Left lung (tissue), 10 donors: ENCODE measurements around the gene LONP1. TPM values are rescaled to one million over a fixed set of nuclear protein-coding genes. Genes with fewer than 3 reads are reported as not detected.

Source experiments
- ATAC-seq: fragments of 200-7000 bp; cut with Tn5 transposase; one replicate; pipeline ENCODE4 v1.9.1; 2020; ENCODE audit warnings: moderate library complexity
- DNase-seq, 4 donors: peaks; one replicate each; pipeline ENCODE4 v3.0.0-alpha.2; 2013 to 2020
- H3K27ac ChIP-seq, 2 donors: fragments of 200-600 bp; sonication (generic) in 1 of 2; one replicate each; pipeline versions ENCODE4 v1.5.0 to v1.8.0; 2020 to 2021
- H3K27me3 ChIP-seq, 2 donors: fragments of 200-600 bp; sonication (generic) in 1 of 2; one replicate each; pipeline versions ENCODE4 v1.5.0 to v1.8.0; 2020 to 2021
- H3K36me3 ChIP-seq, 2 donors: fragments of 200-600 bp; sonication (generic) in 1 of 2; one replicate each; pipeline versions ENCODE4 v1.5.0 to v1.8.0; 2020 to 2021
- H3K4me1 ChIP-seq, 2 donors: fragments of 200-600 bp; one replicate each; pipeline ENCODE4 v1.8.0; 2021
- H3K4me3 ChIP-seq, 2 donors: fragments of 200-600 bp; sonication (generic) in 1 of 2; one replicate each; pipeline versions ENCODE4 v1.5.0 to v1.8.0; 2020 to 2021; ENCODE audit warnings: mild to moderate bottlenecking in 1 of 2
- H3K9me3 ChIP-seq, 2 donors: fragments of 200-600 bp; sonication (generic) in 1 of 2; one replicate each; pipeline versions ENCODE4 v1.5.0 to v1.8.0; 2020 to 2021
- CTCF ChIP-seq, 2 donors: fragments of 200-600 bp; sonication (generic) in 1 of 2; IDR thresholded peaks; one replicate each; pipeline versions ENCODE4 v1.5.0 to v1.8.0; 2021; ENCODE audit warnings: antibody characterized with exemption in 2 of 2
- intact Hi-C, 2 donors: fragments of 100-400 bp; cut with DNase I; formaldehyde crosslinking; loops; one replicate each; pipeline versions ENCODE4 v1.11.2 to v1.14.2; 2022
- polyA plus RNA-seq, 6 donors: library from polyadenylated mRNA; unstranded; fragments of 120-200 nt; gene quantifications; one replicate each; pipeline ENCODE4 v1.2.1, GENCODE V29; 2013; ENCODE audit not compliant: insufficient read length in 6 of 6
- total RNA-seq, 2 donors: library from RNA; stranded (reverse); fragmentation: NEBNext Ultra II Directional; extraction: Animal tissue kit (Norgen Biotek cat#: 25700); gene quantifications; one replicate each; pipeline ENCODE4 v1.2.1, GENCODE V29; 2021
- donor health status: DM: no; HTN: yes; CAD: no.
- donor health status: DM: no; HTN: no; CAD: no.

Gene LONP1
- total and polyA plus RNA-seq, 8 donors, result 39.9 to 93.9 (median 49.6) TPM

DNA sequence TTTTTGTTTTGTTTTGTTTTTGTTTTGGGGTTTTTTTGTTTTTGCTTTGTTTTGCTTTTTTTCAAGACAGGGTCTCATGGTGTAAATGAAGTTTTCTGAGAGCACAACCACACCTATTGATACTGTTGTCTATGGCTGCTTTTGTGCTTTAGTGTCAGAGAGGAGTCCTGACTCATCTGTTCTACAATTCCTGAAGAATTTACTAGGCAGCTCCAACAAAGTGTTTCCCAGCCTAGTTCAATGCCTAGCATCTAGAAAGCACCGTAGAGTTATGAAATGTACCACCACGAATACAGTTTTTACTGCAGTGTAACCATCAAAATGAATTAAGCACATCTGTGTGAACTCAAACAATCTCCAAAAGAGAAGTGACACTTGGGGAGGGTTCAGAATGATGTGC lies 75.9 kb downstream of the LONP1 start:
- no peak for TF ChIP-seq CTCF (IDR thresholded peaks at IDR 0.05)
- H3K27ac ChIP-seq, result no peak overlapping the region
- peaks cover 0 to 5% of the 10 kb centered on the region in 2 donors for H3K4me1 ChIP-seq
- no peak overlapping the region for H3K4me3 ChIP-seq
- intact Hi-C loops, result no loop called here
- DNase-seq (no peak), ATAC-seq (no peak)
- peaks cover 0 to 74% of the 10 kb centered on the region in 2 donors for H3K36me3 ChIP-seq
- no peaks in the 10 kb centered on the region for H3K9me3 ChIP-seq
- no peaks in the 10 kb centered on the region for H3K27me3 ChIP-seq

- ATAC-seq (no peak), DNase-seq (no peak)
- TF ChIP-seq CTCF (IDR thresholded peaks at IDR 0.05), result no peak
- Histone ChIP-seq H3K27ac (no peak overlapping the region), H3K9me3 (no peaks in the 10 kb centered on the region), H3K36me3 (peaks cover 0 to 68% of the 10 kb centered on the region in 2 donors), H3K4me3 (no peak overlapping the region), H3K27me3 (no peaks in the 10 kb centered on the region), H3K4me1 (peaks cover 0 to 9% of the 10 kb centered on the region in 2 donors)
- intact Hi-C loops, result no loop called here
These were observed 76.9 kb downstream of the LONP1 start for GRCh38 chr19:5643060-5643459.

GRCh38 chr19:5642204-5642603 lies 77.7 kb downstream of the LONP1 start:
- no peak for TF ChIP-seq CTCF (IDR thresholded peaks at IDR 0.05)
- Histone ChIP-seq H3K9me3 (no peaks in the 10 kb centered on the region), H3K27ac (no peak overlapping the region), H3K4me3 (no peak overlapping the region), H3K36me3 (peaks cover 0 to 59% of the 10 kb centered on the region in 2 donors), H3K4me1 (peaks cover 0 to 17% of the 10 kb centered on the region in 2 donors), H3K27me3 (no peaks in the 10 kb centered on the region)
- ATAC-seq (no peak), DNase-seq (no peak)
- intact Hi-C loops, result no loop called here

Other genes with a start within 250 kb of the LONP1 start
- under 1 TPM; 0.76 TPM for gene TINCR, start 152.2 kb downstream of the LONP1 start, total RNA-seq
- gene TINCR, start 152.2 kb downstream of the LONP1 start, polyA plus RNA-seq, result under 1 TPM; 0.24 to 0.69 (median 0.55) TPM
- 10 to 100 TPM; 62.0 to 75.9 TPM for gene SAFB2, start 97.4 kb downstream of the LONP1 start, total RNA-seq
- gene SAFB2, start 97.4 kb downstream of the LONP1 start, polyA plus RNA-seq, result 100 to 1,000 TPM in 2 of 6 donors, 10 to 100 TPM in 4; 70.4 to 110 (median 91.9) TPM
- 10 to 100 TPM; 63.7 to 92.2 TPM for gene SAFB, start 97.1 kb downstream of the LONP1 start, total RNA-seq
- gene SAFB, start 97.1 kb downstream of the LONP1 start, polyA plus RNA-seq, result 100 to 1,000 TPM; 160 to 206 (median 172) TPM
- gene MICOS13, start 39.6 kb downstream of the LONP1 start, total RNA-seq, result 10 to 100 TPM; 46.7 to 63.3 TPM
- 10 to 100 TPM; 26.7 to 48.9 (median 33.4) TPM for gene MICOS13, start 39.6 kb downstream of the LONP1 start, polyA plus RNA-seq
- 10 to 100 TPM in 1 of 2 donors, 1 to 10 TPM in 1; 5.8 to 10.4 TPM for gene HSD11B1L, start 39.1 kb downstream of the LONP1 start, total RNA-seq
- gene HSD11B1L, start 39.1 kb downstream of the LONP1 start, polyA plus RNA-seq, result 10 to 100 TPM in 2 of 6 donors, 1 to 10 TPM in 4; 6.8 to 12.2 (median 7.9) TPM
- 100 to 1,000 TPM; 606 to 680 TPM for gene RPL36, start 29.9 kb downstream of the LONP1 start, total RNA-seq
- gene RPL36, start 29.9 kb downstream of the LONP1 start, polyA plus RNA-seq, result 1,000 to 10,000 TPM in 1 of 6 donors, 100 to 1,000 TPM in 5; 637 to 1,150 (median 840) TPM
- 1 to 10 TPM in 1 of 2 donors, not detected in 1; 2.7 TPM for gene CATSPERD, start 491 bp upstream of the LONP1 start, total RNA-seq
- gene CATSPERD, start 491 bp upstream of the LONP1 start, polyA plus RNA-seq, result 1 to 10 TPM in 3 of 6 donors, under 1 TPM in 2, not detected in 1; 0.31 to 2.4 (median 1.1) TPM
- gene PRR22, start 64.6 kb upstream of the LONP1 start, total RNA-seq, result 1 to 10 TPM; 1.7 to 4.5 TPM
- gene PRR22, start 64.6 kb upstream of the LONP1 start, polyA plus RNA-seq, result 1 to 10 TPM; 1.3 to 3.2 (median 2.0) TPM
- 10 to 100 TPM; 15.8 to 38.4 TPM for gene DUS3L, start 71.0 kb upstream of the LONP1 start, total RNA-seq
- 10 to 100 TPM; 17.7 to 34.9 (median 24.9) TPM for gene DUS3L, start 71.0 kb upstream of the LONP1 start, polyA plus RNA-seq
- 1 to 10 TPM; 1.5 to 1.6 TPM for gene NRTN, start 84.9 kb upstream of the LONP1 start, total RNA-seq
- 1 to 10 TPM in 5 of 6 donors, under 1 TPM in 1; 0.93 to 1.9 (median 1.5) TPM for gene NRTN, start 84.9 kb upstream of the LONP1 start, polyA plus RNA-seq
- under 1 TPM; 0.32 to 0.73 TPM for gene FUT6, start 119.6 kb upstream of the LONP1 start, total RNA-seq
- under 1 TPM; 0.52 to 0.87 (median 0.70) TPM for gene FUT6, start 119.6 kb upstream of the LONP1 start, polyA plus RNA-seq
- 10 to 100 TPM; 25.2 to 31.4 TPM for gene FUT3, start 131.3 kb upstream of the LONP1 start, total RNA-seq
- under 1 TPM in 4 of 6 donors, not detected in 2; 0.28 to 0.56 (median 0.41) TPM for gene FUT3, start 131.3 kb upstream of the LONP1 start, polyA plus RNA-seq
- not detected for gene FUT5, start 150.4 kb upstream of the LONP1 start, total RNA-seq
- gene FUT5, start 150.4 kb upstream of the LONP1 start, polyA plus RNA-seq, result not detected
- gene NDUFA11, start 183.6 kb upstream of the LONP1 start, total RNA-seq, result 100 to 1,000 TPM; 163 to 190 TPM
- gene NDUFA11, start 183.6 kb upstream of the LONP1 start, polyA plus RNA-seq, result 100 to 1,000 TPM; 102 to 150 (median 132) TPM
- 1 to 10 TPM; 5.0 to 6.6 TPM for gene VMAC, start 184.7 kb upstream of the LONP1 start, total RNA-seq
- gene VMAC, start 184.7 kb upstream of the LONP1 start, polyA plus RNA-seq, result 10 to 100 TPM in 3 of 6 donors, 1 to 10 TPM in 3; 7.0 to 10.4 (median 9.5) TPM
- 10 to 100 TPM in 1 of 2 donors, 1 to 10 TPM in 1; 8.8 to 40.9 TPM for gene CAPS, start 194.1 kb upstream of the LONP1 start, total RNA-seq
- gene CAPS, start 194.1 kb upstream of the LONP1 start, polyA plus RNA-seq, result 10 to 100 TPM; 16.4 to 44.9 (median 28.3) TPM